WTC11 (cell line): ENCODE results near the gene KCNIP4. TPM values are rescaled to one million over a fixed set of nuclear protein-coding genes. Genes with fewer than 3 reads are reported as not detected.

Experiments used
- ATAC-seq: fragments of 200-7000 bp; cut with Tn5 transposase; 2 replicates; pipeline ENCODE4 v1.10.0; 2021; ENCODE audit warnings: mild to moderate bottlenecking, moderate library complexity
- CTCF ChIA-PET: fragments of 300-600 bp; sonication (Branson Sonifier 250); formaldehyde crosslinking; loops from one replicate; lab custom pipeline; 2021; ENCODE audit warnings: antibody characterized with exemption; lab: Charles Lee
- POLR2A ChIA-PET: fragments of 350-600 bp; sonication (Branson Sonifier 250); formaldehyde crosslinking; loops from one replicate; lab custom pipeline; 2021; ENCODE audit warnings: antibody characterized with exemption; lab: Charles Lee
- DNase-seq: peaks from one replicate; pipeline ENCODE4 v3.0.0; 2021; ENCODE audit warnings: low spot score
- H3K27ac Mint-ChIP-seq: 2 replicates; pipeline ENCODE4 v1.8.0; 2021; ENCODE audit warnings: mixed read lengths
- H3K27me3 Mint-ChIP-seq: 2 replicates; pipeline ENCODE4 v1.8.0; 2021; ENCODE audit warnings: low read depth, mild to moderate bottlenecking, moderate library complexity, mixed read lengths
- H3K36me3 Mint-ChIP-seq: 2 replicates; pipeline ENCODE4 v1.8.0; 2021; ENCODE audit warnings: mixed read lengths
- H3K4me1 Mint-ChIP-seq: 2 replicates; pipeline ENCODE4 v1.8.0; 2022; ENCODE audit warnings: mixed read lengths
- H3K4me3 Mint-ChIP-seq: 2 replicates; pipeline ENCODE4 v1.8.0; 2021; ENCODE audit warnings: mild to moderate bottlenecking, moderate library complexity, mixed read lengths
- H3K9me3 Mint-ChIP-seq: 2 replicates; pipeline ENCODE4 v1.8.0; 2021; ENCODE audit warnings: mixed read lengths
- CREM ChIP-seq: sonication (generic); formaldehyde crosslinking; IDR thresholded peaks from 2 replicates; pipeline ENCODE4 v1.8.1; 2022; ENCODE audit warnings: mild to moderate bottlenecking, missing genetic modification reagents, moderate library complexity
- GTF2I ChIP-seq: fragments of 250-450 bp; sonication (Bioruptor Pico); conservative IDR thresholded peaks from 2 replicates; pipeline ENCODE4 v1.4.0; 2021; ENCODE audit warnings: mild to moderate bottlenecking
- HMGA2 ChIP-seq: fragments of 250-450 bp; sonication (Bioruptor Pico); IDR thresholded peaks from 2 replicates; pipeline ENCODE4 v1.4.0; 2021; ENCODE audit warnings: mild to moderate bottlenecking, moderate library complexity
- IRF2 ChIP-seq: sonication (generic); formaldehyde crosslinking; IDR thresholded peaks from 2 replicates; pipeline ENCODE4 v1.8.0; 2022; ENCODE audit warnings: low read depth, missing genetic modification reagents, borderline replicate concordance
- KAT7 ChIP-seq: sonication (generic); formaldehyde crosslinking; IDR thresholded peaks from 2 replicates; pipeline ENCODE4 v1.8.1; 2023; ENCODE audit warnings: missing genetic modification reagents, mild to moderate bottlenecking, borderline replicate concordance
- RELA ChIP-seq: sonication (generic); formaldehyde crosslinking; IDR thresholded peaks from 2 replicates; pipeline ENCODE4 v1.8.1; 2022; ENCODE audit warnings: missing genetic modification reagents, mild to moderate bottlenecking, borderline replicate concordance
- SMAD3 ChIP-seq: sonication (generic); formaldehyde crosslinking; IDR thresholded peaks from 2 replicates; pipeline ENCODE4 v1.8.0; 2022; ENCODE audit warnings: missing genetic modification reagents, mild to moderate bottlenecking, borderline replicate concordance
- SP1 ChIP-seq: sonication (generic); formaldehyde crosslinking; conservative IDR thresholded peaks from 2 replicates; pipeline ENCODE4 v1.8.1; 2022; ENCODE audit warnings: missing genetic modification reagents
- ZNF138 ChIP-seq: sonication (generic); formaldehyde crosslinking; conservative IDR thresholded peaks from 2 replicates; pipeline ENCODE4 v1.8.1; 2022; ENCODE audit warnings: mild to moderate bottlenecking, moderate library complexity, missing genetic modification reagents
- ZNF396 ChIP-seq: fragments of 250-450 bp; sonication (Bioruptor Pico); IDR thresholded peaks from 2 replicates; pipeline ENCODE4 v1.8.0; 2021; ENCODE audit warnings: mild to moderate bottlenecking, moderate library complexity, borderline replicate concordance
- total RNA-seq: library from RNA; stranded (reverse); gene quantifications from 3 replicates; pipeline ENCODE4 v1.2.3, GENCODE V29; 2021
- TF ChIP-seq, protein P1 (sequence below): sonication (generic); formaldehyde crosslinking; IDR thresholded peaks from 2 replicates; pipeline ENCODE4 v1.8.0; 2023; ENCODE audit warnings: missing genetic modification reagents, mild to moderate bottlenecking, borderline replicate concordance
- TF ChIP-seq, protein P2 (sequence below): sonication (generic); formaldehyde crosslinking; IDR thresholded peaks from 2 replicates; pipeline ENCODE4 v1.8.1; 2022; ENCODE audit warnings: low read depth, mild to moderate bottlenecking, moderate library complexity, missing genetic modification reagents, borderline replicate concordance
- TF ChIP-seq, protein P3 (sequence below): sonication (generic); formaldehyde crosslinking; IDR thresholded peaks from 2 replicates; pipeline ENCODE4 v1.8.1; 2022; ENCODE audit warnings: missing genetic modification reagents, borderline replicate concordance
- TF ChIP-seq, protein P4 (sequence below): sonication (generic); formaldehyde crosslinking; conservative IDR thresholded peaks from 2 replicates; pipeline ENCODE4 v1.8.1; 2023; ENCODE audit warnings: mild to moderate bottlenecking, low read depth, missing genetic modification reagents, moderate library complexity
- TF ChIP-seq, protein P5 (sequence below): fragments of 250-450 bp; sonication (Bioruptor Pico); IDR thresholded peaks from 2 replicates; pipeline ENCODE4 v1.8.0; 2021; ENCODE audit warnings: mild to moderate bottlenecking

Gene KCNIP4
- total RNA-seq, 1 experiment from 2014 or later, result not detected

DNA sequence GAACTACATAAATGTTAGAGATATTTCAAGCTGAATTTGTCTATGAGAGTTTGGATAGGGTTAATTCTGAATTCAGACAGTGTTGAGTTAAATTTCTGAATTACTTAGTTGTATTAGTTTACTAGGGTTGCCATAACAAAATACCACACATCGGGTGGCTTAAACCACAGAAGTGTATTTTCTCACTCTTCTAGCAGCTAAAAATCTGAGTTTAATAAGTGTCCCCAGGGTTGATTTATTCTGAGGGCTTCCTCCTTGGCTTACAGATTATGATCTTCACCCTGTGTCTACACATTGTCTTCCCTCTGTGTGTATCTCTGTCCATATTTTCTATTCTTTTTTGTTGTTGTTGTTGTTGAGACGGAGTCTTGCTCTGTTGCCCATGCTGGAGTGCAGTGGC lies 929.8 kb downstream of the KCNIP4 start (continued):
- TF ChIP-seq IRF2, result no peak
- TF ChIP-seq, all 79 proteins: peak for 0

DNA sequence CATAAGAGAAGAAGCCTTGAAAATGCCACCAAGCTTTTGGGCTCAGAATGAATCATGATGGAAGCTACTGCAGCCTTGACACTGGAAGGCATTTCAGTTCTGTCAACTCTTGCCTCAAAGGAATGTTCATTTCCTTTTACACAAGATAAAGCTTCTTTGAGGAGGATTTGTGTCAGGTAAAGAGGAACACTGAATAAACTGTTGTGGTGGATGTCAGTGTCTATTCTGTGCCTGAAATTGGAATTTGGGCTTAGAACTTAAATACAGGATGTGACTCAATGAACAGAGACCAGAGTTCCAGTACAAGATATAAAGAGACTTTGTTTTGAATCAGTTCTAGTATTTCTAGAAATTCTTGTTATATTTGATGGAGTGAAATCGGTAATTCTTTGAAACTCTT lies 935.1 kb downstream of the KCNIP4 start:
- Mint-ChIP-seq H3K27me3 (no peaks in the 10 kb centered on the region), H3K9me3 (peaks cover 15% of the 10 kb centered on the region), H3K27ac (no peak overlapping the region), H3K4me1 (no peaks in the 10 kb centered on the region), H3K36me3 (no peaks in the 10 kb centered on the region), H3K4me3 (no peak overlapping the region)
- TF ChIP-seq, protein P1, sequence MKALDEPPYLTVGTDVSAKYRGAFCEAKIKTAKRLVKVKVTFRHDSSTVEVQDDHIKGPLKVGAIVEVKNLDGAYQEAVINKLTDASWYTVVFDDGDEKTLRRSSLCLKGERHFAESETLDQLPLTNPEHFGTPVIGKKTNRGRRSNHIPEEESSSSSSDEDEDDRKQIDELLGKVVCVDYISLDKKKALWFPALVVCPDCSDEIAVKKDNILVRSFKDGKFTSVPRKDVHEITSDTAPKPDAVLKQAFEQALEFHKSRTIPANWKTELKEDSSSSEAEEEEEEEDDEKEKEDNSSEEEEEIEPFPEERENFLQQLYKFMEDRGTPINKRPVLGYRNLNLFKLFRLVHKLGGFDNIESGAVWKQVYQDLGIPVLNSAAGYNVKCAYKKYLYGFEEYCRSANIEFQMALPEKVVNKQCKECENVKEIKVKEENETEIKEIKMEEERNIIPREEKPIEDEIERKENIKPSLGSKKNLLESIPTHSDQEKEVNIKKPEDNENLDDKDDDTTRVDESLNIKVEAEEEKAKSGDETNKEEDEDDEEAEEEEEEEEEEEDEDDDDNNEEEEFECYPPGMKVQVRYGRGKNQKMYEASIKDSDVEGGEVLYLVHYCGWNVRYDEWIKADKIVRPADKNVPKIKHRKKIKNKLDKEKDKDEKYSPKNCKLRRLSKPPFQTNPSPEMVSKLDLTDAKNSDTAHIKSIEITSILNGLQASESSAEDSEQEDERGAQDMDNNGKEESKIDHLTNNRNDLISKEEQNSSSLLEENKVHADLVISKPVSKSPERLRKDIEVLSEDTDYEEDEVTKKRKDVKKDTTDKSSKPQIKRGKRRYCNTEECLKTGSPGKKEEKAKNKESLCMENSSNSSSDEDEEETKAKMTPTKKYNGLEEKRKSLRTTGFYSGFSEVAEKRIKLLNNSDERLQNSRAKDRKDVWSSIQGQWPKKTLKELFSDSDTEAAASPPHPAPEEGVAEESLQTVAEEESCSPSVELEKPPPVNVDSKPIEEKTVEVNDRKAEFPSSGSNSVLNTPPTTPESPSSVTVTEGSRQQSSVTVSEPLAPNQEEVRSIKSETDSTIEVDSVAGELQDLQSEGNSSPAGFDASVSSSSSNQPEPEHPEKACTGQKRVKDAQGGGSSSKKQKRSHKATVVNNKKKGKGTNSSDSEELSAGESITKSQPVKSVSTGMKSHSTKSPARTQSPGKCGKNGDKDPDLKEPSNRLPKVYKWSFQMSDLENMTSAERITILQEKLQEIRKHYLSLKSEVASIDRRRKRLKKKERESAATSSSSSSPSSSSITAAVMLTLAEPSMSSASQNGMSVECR (CRISPR knock-in tag), result no peak
- TF ChIP-seq HMGA2 (CRISPR knock-in tag), result no peak
- no peak for TF ChIP-seq CREM (CRISPR knock-in tag)
- no peak for TF ChIP-seq RELA (CRISPR knock-in tag)
- TF ChIP-seq GTF2I (CRISPR knock-in tag), result no peak
- no peak for TF ChIP-seq ZNF138 (CRISPR knock-in tag)
- CTCF ChIA-PET, result no interaction called here
- POLR2A ChIA-PET, result no interaction called here
- DNase-seq, result no peak
- ATAC-seq, result no peak

DNA sequence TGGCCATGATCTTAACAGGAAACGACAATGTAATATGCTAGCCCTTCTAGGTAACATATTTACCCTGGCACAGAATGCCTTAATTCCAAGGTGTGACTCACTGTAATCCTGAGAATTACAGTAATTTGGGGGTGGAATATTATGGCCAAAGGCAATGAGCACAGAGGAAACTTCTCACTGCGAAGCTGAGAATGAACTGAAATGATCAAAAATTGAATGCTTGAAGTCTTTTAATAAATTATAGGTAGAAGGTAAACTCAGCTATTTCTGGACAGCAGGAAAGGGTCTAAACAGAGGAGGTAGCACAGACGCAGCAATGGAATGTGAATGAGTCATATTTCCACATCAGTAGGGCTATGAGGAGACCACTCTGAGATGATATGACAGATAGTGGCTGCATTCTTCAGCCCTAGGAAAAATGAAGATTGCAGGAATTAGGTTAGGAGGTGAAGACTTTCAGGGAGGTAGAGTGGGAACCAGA lies 935.7 kb downstream of the KCNIP4 start:
- ChIA-PET CTCF (no interaction called here), POLR2A (no interaction called here)
- H3K4me3 Mint-ChIP-seq, result no peak overlapping the region
- peaks cover 9% of the 10 kb centered on the region for H3K9me3 Mint-ChIP-seq
- H3K36me3 Mint-ChIP-seq, result no peaks in the 10 kb centered on the region
- DNase-seq, result no peak
- ATAC-seq, result no peak
- TF ChIP-seq, protein P2, sequence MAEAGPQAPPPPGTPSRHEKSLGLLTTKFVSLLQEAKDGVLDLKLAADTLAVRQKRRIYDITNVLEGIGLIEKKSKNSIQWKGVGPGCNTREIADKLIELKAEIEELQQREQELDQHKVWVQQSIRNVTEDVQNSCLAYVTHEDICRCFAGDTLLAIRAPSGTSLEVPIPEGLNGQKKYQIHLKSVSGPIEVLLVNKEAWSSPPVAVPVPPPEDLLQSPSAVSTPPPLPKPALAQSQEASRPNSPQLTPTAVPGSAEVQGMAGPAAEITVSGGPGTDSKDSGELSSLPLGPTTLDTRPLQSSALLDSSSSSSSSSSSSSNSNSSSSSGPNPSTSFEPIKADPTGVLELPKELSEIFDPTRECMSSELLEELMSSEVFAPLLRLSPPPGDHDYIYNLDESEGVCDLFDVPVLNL (CRISPR knock-in tag), result no peak
- TF ChIP-seq ZNF138 (CRISPR knock-in tag), result no peak
- no peak for TF ChIP-seq SMAD3 (CRISPR knock-in tag)
- TF ChIP-seq RELA (CRISPR knock-in tag), result no peak
- no peaks in the 10 kb centered on the region for H3K27me3 Mint-ChIP-seq
- no peak overlapping the region for H3K27ac Mint-ChIP-seq
- H3K4me1 Mint-ChIP-seq, result no peaks in the 10 kb centered on the region

DNA sequence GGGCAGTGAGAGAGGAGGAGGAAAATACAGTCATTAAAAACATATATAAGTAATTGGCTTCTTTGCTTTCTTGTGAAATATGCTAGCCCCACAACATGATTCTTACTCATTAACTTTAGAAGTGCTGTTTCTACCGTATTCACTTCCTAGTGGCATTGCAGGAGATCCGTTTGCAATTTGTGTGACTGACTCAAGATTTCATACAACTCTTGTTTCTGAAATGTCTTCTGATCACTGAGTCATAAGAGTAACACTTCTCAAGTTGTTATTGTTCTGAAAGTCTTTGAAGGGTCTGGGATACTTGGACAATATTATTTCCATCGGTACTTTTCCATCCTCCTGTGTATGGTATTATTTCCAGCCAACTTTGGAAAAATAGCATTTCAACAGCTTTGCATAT lies 937.5 kb downstream of the KCNIP4 start:
- Mint-ChIP-seq H3K36me3 (no peaks in the 10 kb centered on the region), H3K4me1 (no peaks in the 10 kb centered on the region), H3K9me3 (peaks cover 10% of the 10 kb centered on the region; the same call in 1 of the 2 replicates), H3K27ac (no peak overlapping the region), H3K27me3 (no peaks in the 10 kb centered on the region), H3K4me3 (no peak overlapping the region)
- CTCF ChIA-PET, result no interaction called here
- DNase-seq (no peak), ATAC-seq (no peak)
- POLR2A ChIA-PET, result no interaction called here
- TF ChIP-seq, protein P3, sequence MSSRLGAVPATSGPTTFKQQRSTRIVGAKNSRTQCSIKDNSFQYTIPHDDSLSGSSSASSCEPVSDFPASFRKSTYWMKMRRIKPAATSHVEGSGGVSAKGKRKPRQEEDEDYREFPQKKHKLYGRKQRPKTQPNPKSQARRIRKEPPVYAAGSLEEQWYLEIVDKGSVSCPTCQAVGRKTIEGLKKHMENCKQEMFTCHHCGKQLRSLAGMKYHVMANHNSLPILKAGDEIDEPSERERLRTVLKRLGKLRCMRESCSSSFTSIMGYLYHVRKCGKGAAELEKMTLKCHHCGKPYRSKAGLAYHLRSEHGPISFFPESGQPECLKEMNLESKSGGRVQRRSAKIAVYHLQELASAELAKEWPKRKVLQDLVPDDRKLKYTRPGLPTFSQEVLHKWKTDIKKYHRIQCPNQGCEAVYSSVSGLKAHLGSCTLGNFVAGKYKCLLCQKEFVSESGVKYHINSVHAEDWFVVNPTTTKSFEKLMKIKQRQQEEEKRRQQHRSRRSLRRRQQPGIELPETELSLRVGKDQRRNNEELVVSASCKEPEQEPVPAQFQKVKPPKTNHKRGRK (CRISPR knock-in tag), result no peak
- TF ChIP-seq SP1 (CRISPR knock-in tag) (no peak), ZNF396 (CRISPR knock-in tag) (no peak), KAT7 (CRISPR knock-in tag) (no peak), SMAD3 (CRISPR knock-in tag) (no peak)
- TF ChIP-seq, protein P4, sequence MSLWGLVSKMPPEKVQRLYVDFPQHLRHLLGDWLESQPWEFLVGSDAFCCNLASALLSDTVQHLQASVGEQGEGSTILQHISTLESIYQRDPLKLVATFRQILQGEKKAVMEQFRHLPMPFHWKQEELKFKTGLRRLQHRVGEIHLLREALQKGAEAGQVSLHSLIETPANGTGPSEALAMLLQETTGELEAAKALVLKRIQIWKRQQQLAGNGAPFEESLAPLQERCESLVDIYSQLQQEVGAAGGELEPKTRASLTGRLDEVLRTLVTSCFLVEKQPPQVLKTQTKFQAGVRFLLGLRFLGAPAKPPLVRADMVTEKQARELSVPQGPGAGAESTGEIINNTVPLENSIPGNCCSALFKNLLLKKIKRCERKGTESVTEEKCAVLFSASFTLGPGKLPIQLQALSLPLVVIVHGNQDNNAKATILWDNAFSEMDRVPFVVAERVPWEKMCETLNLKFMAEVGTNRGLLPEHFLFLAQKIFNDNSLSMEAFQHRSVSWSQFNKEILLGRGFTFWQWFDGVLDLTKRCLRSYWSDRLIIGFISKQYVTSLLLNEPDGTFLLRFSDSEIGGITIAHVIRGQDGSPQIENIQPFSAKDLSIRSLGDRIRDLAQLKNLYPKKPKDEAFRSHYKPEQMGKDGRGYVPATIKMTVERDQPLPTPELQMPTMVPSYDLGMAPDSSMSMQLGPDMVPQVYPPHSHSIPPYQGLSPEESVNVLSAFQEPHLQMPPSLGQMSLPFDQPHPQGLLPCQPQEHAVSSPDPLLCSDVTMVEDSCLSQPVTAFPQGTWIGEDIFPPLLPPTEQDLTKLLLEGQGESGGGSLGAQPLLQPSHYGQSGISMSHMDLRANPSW, result no peak
- TF ChIP-seq, protein P5, sequence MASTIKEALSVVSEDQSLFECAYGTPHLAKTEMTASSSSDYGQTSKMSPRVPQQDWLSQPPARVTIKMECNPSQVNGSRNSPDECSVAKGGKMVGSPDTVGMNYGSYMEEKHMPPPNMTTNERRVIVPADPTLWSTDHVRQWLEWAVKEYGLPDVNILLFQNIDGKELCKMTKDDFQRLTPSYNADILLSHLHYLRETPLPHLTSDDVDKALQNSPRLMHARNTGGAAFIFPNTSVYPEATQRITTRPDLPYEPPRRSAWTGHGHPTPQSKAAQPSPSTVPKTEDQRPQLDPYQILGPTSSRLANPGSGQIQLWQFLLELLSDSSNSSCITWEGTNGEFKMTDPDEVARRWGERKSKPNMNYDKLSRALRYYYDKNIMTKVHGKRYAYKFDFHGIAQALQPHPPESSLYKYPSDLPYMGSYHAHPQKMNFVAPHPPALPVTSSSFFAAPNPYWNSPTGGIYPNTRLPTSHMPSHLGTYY (CRISPR knock-in tag), result no peak
